SK-N-MC (cell line): ENCODE results near the gene PES1.

ENCODE experiments used
- DNase-seq: peaks from one replicate; pipeline ENCODE4 v3.0.0-alpha.2; 2011; ENCODE audit warnings: low read depth, low spot score
- H3K27ac ChIP-seq: fragments of 200-600 bp; sonication (generic); 2 replicates; pipeline ENCODE4 v1.5.1; 2016; ENCODE audit warnings: mixed run types
- H3K36me3 ChIP-seq: fragments of 200-600 bp; sonication (generic); 2 replicates; pipeline ENCODE4 v1.6.1; 2017; ENCODE audit warnings: antibody characterized with exemption, low read length, mixed read lengths; ENCODE audit not compliant: insufficient read depth
- H3K4me3 ChIP-seq: fragments of 200-600 bp; sonication (generic); 2 replicates; pipeline ENCODE4 v1.5.1; 2016
- H3K9ac ChIP-seq: fragments of 200-600 bp; sonication (generic); 2 replicates; pipeline ENCODE4 v1.8.0; 2017; ENCODE audit warnings: mixed run types, mixed read lengths; ENCODE audit not compliant: insufficient read length
- H3K9me3 ChIP-seq: fragments of 200-600 bp; sonication (generic); 2 replicates; pipeline ENCODE4 v1.6.1; 2017; ENCODE audit warnings: low read depth, mild to moderate bottlenecking, antibody characterized with exemption, low read length, moderate library complexity, mixed read lengths
- EZH2 ChIP-seq: fragments of 200-600 bp; sonication (generic); IDR thresholded peaks from one replicate; pipeline ENCODE4 v1.6.1; 2017; ENCODE audit warnings: antibody characterized with exemption
- FOXP2 ChIP-seq: optimal IDR thresholded peaks from 2 replicates; pipeline ENCODE3; 2011; ENCODE audit warnings: mild to moderate bottlenecking, moderate library complexity; ENCODE audit not compliant: insufficient read depth; ENCODE audit errors: extremely low read length, control extremely low read depth
- POLR2AphosphoS5 ChIP-seq: IDR thresholded peaks from 2 replicates; pipeline ENCODE4 v1.6.1; 2012; ENCODE audit warnings: mild to moderate bottlenecking, low read depth, low read length, borderline replicate concordance

The PES1 gene

DNA sequence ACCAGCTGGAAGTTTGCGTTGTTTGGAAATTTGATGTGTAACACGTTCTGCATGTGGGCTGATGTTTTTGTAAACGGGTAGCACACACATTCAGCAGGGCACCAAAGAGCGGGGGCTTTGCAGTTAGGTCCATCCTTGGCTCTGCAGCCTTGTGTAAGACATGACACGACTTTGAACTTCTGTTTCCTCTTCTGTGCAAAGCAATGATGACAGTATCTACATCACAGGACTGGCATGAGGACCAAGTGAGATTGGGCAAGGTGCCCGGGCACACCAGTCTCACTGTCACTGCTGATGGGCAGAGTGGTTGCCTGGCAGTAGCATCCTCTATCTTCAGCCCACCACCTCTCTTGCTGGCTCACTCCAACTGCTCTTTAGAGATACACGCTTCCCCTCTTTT lies 18.6 kb upstream of the PES1 start:
- no peak overlapping the region for H3K9ac ChIP-seq
- H3K27ac ChIP-seq: no peak overlapping the region

DNA sequence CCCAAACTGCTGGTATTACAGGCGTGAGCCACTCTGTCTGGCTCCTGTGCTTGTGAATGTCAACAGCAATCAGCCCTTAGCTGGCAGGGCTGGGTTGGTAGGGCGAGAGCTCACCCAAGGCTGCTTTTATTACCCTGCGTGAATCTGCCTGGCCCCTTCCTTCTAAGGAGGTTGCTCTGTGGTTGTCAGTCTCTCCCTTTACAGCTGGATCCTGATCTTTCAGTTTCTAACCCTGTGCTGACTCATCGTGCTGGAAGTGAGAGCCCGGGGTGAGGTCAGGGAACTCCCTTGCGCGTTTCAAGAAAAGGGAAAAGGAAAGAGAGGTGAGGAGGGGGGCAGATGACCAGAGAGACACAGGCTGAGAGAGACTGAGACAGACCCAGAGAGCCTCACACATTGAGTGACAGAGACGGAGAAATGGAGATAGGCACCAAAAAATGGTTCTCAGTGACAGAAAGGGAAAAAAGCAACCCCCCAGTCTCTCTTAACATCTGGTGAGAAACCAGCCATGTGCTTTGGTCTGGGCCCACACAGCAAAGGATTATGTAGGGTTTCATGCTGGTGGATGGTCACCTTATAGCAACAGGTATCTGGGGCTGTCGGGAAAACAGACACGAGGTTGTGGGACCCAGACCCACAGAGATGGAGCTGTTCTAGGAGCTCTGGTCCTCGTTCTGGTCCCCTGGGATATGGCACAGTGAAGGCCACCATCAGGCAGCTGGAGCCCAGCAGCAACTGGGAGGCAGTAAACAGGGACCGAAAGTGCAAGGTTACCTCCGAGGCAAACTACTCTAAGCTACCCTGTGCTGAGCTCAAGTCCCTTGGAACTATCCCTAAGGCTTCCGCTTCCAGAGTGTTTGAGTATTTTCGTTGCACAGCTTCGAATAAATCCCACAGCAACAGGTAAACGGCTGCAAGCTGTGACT lies 17.8 kb upstream of the PES1 start:
- TF ChIP-seq POLR2AphosphoS5: no peak
- TF ChIP-seq EZH2: no peak
- TF ChIP-seq FOXP2: no peak
- Histone ChIP-seq H3K4me3 (no peak overlapping the region), H3K36me3 (no peaks in the 10 kb centered on the region), H3K9me3 (no peaks in the 10 kb centered on the region), H3K9ac (no peak overlapping the region), H3K27ac (no peak overlapping the region)
- DNase-seq: no peak

More for the DNA sequence above, 18.6 kb upstream of the PES1 start:
- no peaks in the 10 kb centered on the region for H3K9me3 ChIP-seq
- DNase-seq: no peak
- TF ChIP-seq POLR2AphosphoS5 (no peak), EZH2 (no peak), FOXP2 (no peak)
- no peak overlapping the region for H3K4me3 ChIP-seq
- H3K36me3 ChIP-seq: no peaks in the 10 kb centered on the region

DNA sequence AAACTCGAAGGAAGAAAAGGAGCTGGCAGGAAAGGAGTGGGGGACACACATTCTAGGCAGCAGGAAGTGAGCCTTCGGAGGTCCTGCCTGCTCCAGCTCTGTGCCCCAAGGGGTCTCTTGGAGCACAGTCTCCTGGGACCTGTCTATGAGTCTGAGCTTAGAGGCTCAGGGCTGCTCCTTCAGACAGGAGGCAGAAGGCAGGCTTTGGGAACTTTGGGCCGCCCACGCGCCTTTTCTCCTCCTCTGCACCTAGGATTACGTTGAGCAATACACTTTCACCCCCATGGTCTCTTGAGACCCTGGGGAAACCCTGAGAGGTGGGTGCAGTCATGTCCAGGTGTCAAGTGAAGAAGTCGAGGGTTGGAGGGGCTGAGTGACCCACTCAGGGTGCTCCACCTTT lies 16.2 kb upstream of the PES1 start:
- DNase-seq: no peak
- Histone ChIP-seq H3K36me3 (no peaks in the 10 kb centered on the region), H3K9me3 (no peaks in the 10 kb centered on the region), H3K4me3 (no peak overlapping the region), H3K9ac (no peak overlapping the region), H3K27ac (no peak overlapping the region)
- TF ChIP-seq POLR2AphosphoS5: no peak
- no peak for TF ChIP-seq EZH2
- TF ChIP-seq FOXP2: no peak

DNA sequence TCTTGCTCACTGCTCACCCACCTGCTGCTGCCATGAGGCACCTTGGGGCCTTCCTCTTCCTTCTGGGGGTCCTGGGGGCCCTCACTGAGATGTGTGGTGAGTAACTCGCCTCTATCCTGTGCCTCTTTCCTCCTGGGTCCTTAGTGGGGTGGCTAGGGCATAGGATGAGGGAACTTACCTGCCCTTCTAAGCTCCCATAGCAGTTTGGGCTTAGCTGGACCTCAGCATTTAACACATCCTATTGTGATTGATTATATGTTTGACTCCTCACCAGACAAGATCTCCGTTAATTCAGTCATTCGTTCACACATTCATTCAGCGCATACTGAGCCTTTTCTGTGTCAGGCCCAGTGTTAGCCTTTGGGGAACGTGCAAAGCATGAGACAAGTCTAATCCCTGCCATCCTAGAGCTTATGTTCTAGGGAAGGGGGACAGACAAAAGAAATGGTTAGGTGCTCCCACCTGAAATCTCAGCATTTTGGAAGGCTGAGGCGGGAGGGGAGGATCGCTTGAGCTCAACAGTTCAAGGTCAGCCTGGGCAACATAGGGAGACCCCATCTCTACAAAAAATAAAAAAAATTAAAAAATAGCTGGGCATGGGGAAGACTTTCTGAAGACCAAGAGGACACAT lies 15.7 kb upstream of the PES1 start:
- Histone ChIP-seq H3K27ac (no peak overlapping the region), H3K4me3 (no peak overlapping the region), H3K9me3 (no peaks in the 10 kb centered on the region), H3K9ac (no peak overlapping the region), H3K36me3 (no peaks in the 10 kb centered on the region)
- DNase-seq: no peak
- TF ChIP-seq EZH2 (no peak), FOXP2 (no peak), POLR2AphosphoS5 (no peak)

DNA sequence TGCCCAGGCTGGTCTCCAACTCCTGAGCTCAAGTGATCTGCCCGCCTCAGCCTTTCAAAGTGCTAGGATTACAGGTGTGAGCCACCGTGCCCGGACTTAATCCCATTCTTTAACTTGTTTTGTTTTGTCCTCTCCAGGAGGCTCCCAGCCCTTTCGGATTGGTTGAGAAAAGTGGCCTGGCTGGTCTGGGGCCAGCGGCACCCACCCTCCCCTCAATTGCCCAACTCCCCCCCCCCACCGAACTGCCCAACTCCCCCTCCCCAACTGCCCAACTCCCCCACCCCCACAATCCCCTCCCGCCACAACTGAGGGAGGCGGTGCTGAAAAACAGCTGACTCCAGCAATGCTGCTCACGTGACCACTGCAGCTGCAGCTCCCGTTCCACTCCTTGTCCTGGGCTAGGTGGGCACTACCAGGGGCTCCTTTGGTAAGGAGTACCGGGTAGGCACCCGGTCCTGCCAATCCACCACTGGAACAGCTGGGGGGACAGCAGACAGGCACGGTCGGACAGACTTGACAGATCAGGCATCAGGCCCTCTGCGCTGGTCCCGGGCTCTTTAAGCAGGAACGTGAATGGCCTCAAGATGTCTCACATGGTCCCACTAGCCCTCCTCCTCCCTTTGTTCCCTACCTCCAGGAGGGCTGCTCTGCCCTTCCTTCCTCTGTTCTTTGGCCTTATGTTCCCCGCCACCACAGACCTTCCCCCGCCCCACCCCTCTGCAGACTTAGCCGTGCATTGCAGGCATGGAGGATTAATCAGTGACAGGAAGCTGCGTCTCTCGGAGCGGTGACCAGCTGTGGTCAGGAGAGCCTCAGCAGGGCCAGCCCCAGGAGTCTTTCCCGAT lies 15.0 kb upstream of the PES1 start, which contains the start of gene TCN2:
Gene TCN2 (plus strand): TSS at position 720 of the 845 bp plus-strand sequence. CDS start 158 bp downstream, outside the sequence.
- TF ChIP-seq POLR2AphosphoS5 (no peak), EZH2 (no peak), FOXP2 (no peak)
- no peak within 1 kb of the TSS for H3K9ac ChIP-seq
- no peak within 1 kb of the TSS for H3K4me3 ChIP-seq
- H3K9me3 ChIP-seq: no peaks in the 10 kb centered on the region
- H3K27ac ChIP-seq: no peak within 1 kb of the TSS
- no peak for DNase-seq
- no peaks in the 10 kb centered on the region for H3K36me3 ChIP-seq

DNA sequence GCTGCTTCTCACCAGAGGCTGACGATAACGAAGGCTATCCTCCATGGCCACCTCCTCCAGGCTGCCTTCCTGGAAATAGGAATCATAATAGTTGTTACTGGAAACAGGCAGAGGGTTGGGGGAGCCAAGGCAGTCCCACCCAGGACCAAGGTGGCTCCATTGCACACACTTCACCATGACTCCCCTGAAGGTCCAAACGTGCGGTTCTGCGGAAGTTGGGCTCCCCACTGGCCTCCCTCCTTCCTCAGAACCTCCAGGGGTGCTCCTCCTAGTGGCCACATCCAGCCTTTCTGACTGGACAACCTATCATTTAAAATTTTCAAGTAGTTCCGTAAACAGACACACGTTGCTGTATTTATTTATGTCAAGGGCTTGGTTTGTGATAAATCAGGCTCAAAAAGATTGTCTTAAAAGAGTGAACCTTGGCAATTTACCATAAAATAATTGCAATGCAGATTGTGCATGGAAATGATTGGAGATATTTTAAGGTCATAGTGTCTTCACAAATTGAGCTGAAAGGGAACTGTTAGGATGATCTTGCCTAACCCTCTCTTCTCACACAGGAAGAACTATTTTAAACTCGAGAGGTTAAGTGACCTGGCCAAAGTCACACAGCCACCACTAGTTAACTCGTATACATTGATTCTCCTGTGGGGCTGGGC lies 13.9 kb upstream of the PES1 start:
- TF ChIP-seq POLR2AphosphoS5 (no peak), EZH2 (no peak), FOXP2 (no peak)
- Histone ChIP-seq H3K27ac (no peak overlapping the region), H3K9me3 (no peaks in the 10 kb centered on the region), H3K36me3 (no peaks in the 10 kb centered on the region), H3K9ac (no peak overlapping the region), H3K4me3 (no peak overlapping the region)
- DNase-seq: no peak

DNA sequence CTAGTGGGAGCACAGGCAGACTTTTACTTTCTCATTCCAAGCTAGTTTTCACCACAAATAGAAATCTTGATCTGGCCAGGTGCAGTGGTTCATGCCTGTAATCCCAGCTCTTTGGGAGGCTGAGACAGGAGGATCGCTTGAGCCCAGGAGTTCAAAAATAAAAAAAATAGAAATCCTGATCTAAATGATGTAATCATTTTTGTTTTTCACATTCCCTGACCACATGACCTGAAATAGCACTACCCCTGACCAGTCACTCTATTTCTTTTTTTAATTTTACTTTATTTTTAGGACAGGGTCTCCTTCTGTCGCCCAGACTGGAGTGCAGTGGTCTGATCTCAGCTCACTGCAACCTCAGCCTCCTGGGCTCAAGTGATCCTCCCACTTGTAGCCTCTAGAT lies 13.0 kb upstream of the PES1 start:
- Histone ChIP-seq H3K9me3 (no peaks in the 10 kb centered on the region), H3K9ac (no peak overlapping the region), H3K27ac (no peak overlapping the region), H3K36me3 (no peaks in the 10 kb centered on the region), H3K4me3 (no peak overlapping the region)
- DNase-seq: no peak
- TF ChIP-seq POLR2AphosphoS5 (no peak), FOXP2 (no peak), EZH2 (no peak)
